Stimulated activated CD8-positive, alpha-beta memory T cell treated with anti-CD3 and anti-CD28 coated beads, Interleukin-12 subunit alpha, Interleukin-12 subunit beta, amount 100 ng/mL, for 4 hours (primary cell): Measurements from ENCODE around the gene ANKRD44.
"Not testable (repeated sequence)": the region's sequence is repeated elsewhere in the genome, so short reads cannot be mapped to it uniquely, and the experiment has no call there.

ENCODE experiments used
- DNase-seq: peaks from one replicate; pipeline ENCODE4 v3.0.0-alpha.2; 2020; ENCODE audit warnings: low read depth

The ANKRD44 gene

DNA sequence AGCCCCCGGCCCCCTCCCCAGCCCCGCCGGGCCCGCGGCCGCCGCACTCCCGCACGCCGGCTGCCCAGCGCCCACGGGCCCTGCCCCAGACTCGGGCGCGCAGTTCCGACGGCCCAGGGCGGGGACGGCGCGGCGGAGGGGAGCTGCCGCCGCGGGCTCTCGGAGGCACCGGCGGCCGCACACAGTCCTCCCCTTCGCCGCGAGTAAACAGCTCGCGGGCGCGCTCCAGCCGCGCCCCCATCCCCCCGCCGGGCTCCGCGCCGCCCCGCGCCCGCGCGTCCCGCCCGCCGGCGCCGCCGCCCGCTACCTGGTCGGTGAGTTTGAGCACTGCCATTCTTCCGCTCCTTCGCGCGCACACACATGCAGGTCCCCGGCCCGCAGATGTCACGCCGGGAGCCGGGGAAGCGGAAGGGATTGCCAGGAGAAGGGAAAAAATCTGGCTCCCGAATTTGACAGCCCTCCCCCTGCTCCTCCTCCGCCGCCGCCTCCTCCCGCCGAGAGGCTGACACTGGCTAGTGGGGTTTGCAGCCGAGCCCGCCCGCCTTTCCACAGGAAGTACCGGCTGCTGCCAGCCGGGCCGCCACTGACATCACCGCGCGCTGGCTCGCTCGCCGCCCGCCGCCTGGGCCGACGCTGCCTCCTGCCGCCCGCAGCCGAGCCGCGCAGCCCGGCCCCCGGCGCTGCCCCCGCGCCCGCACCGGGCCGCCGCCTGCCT, at the start of gene ANKRD44:
TSS of gene ANKRD44 (minus strand) at position 510 of the 715 bp plus-strand sequence. CDS start at position 334, 176 bp downstream.
- DNase-seq = peak; percentile 84

DNA sequence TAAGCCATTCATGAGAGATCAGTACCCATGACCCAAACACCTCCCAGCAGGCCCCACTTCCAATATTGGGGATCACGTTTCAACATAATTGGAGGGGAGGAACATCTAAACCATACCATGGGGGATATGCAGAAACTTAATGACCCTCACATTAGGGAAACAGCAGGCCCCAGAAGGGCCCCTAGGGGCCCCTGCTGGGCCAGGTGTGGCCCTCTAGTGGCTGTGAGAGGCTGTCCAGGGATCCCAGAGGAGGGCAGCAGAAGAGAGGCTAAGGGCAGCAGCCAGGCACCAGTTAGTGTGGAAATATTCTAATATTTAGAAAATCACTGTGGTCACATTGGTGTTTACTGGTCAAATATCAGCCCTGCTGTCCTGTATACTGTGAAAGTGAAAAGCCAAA, 49.3 kb upstream of the ANKRD44 start:
- no peak for DNase-seq

DNA sequence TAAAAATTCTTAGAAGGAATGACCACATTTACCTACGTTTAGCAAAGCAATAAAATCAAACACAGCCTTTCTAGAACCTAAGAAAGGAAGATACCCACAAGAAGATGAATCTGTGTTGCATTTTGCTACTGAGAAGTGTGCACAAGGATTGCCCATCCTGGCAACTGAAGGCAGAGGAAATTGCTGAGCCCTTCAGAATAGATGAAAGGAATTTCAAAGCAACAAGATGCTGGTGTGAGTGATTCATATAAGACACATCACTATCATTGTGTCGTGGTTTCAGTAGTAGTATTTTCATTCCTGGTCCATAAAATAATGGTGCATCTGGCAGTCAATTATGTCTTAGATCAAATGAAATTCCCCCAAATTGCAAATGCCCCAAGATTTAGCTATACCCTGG, 48.4 kb upstream of the ANKRD44 start:
- no peak for DNase-seq

DNA sequence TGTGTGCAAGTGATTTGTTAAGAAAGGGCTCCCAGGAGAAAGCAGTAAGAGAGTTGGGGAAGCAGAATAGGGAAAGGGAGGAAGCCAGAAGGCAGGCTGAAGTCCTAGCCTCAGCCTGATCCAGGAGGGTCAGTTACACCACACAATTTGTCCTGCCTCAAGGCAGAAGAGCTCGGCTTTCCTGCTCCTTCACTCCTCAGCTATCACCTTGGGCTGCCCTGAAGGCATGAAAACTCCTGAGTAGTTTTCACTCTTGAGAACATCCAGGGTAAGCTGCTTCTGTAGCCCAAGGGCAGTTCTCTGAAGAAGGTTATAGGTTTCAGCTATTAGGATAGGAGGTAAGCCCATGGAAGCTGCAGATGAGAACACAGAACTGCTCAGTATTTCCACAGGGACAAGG, 47.4 kb upstream of the ANKRD44 start:
- no peak for DNase-seq

DNA sequence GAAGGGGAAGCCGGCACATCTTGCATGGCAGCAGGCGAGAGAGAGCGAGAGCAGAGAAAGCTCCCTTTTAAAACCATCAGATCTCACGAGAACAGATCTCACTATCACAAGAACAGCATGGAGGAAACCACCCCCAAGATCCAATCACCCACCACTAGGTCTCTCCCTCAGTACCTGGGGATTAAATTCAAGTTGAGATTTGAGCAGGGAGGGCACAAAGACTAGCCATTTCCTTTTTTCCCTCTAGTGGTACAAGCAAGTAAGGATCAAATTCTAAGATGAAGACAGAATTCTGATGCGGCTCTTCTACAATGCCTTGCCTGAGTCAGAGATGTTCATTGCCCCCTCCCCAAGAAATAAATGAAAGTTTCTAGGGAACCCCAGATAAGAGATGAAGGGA, 45.6 kb upstream of the ANKRD44 start:
- no peak for DNase-seq

DNA sequence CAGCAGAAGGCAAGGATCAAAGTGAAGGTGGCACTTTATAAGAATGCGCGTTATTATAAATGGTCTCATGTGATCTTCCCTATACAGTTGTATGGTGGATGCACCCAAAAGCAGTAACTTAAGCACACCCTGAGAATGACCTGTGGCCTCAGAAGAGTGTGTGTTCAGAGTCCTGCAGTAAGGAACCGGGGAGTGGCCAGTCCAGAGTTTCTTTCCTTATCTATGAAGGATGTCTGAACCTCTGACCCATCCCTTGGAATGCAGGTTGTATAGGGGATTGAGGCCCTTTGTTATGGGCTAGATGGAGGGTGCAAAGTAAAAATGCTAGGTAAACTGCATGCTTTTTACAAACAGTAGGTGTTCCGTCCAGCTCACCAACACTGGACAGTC, 43.6 kb upstream of the ANKRD44 start:
- no peak for DNase-seq

DNA sequence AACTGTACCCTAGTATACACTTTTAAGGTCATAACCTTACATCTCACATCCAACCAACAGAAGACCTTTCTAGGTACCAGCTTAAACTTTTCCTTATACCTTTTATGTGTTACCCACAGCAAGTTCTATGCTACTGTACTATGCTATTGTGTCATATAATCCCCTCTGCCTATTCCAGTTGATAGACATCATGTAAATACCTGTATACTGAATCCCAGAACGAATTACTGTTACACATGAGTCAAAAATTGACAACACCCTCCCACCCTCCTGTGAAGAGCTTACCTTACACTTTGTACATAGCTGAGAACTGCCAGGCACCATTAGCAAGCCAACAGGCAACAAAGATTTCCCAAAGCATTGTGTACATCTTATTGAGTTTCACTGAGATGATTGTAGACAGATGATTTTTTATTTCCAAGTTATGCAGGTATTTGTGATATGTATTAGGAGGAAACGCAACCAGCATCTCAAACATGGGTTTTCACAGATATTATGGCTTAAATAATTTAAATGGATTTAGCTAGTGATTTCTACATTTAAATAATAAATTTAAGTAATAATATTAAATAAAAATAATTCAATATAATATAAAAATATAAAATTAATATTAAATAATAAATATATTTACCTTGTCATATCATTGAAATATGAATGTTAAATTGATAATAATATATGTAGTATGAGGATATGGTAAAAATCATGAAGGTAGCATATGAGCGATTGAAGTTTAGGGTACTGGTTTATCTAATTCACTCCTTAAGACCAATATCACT, 43.0 kb upstream of the ANKRD44 start:
- no peak for DNase-seq

DNA sequence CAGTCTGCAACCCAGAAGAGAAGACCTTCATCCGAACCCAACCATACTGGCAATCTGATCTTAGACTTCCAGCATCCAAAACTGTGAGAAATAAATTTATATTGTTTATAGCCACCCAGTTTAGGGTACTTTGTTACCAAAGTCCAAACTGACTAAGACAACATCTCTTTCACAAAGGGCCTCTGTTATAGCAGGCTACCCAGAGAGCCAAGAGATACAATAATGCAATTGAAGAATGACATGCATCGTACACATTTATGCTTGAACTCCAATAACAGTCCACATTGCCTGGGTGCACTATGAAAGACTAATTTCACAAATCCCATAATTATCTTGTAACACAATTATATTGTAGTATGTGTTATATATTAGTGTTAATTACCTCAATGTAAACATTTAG, 39.1 kb upstream of the ANKRD44 start:
- DNase-seq = no peak

DNA sequence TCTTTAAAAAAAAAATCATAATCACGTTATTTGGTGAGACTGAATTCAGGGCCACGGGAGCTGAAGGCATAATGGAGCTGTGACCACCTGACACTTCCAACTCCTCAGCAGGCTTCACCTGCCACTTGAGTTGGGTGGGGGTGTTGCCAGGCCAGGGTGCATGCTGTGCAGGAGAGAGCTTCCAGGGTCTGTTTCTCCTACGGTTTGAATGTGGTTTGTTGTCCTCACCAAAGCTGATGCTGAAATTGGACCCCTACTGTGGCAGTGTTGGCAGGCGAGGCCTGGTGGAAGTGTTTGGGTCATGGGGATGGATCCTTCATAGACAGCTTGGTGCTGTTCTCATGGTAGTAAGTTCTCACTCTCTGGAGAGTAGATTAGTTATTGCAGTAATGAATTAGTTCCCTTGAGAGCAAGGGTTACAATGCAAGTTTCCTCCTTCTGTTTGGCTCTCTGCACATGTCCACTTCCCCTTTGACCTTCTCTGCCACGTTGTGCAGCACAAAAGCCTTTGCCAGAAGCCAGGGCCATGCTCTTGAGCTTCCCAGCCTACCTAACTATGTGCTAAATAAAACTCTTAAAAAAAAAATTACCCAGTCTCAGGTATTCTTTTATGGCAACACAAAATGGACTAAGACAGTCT, 38.3 kb upstream of the ANKRD44 start:
- no peak for DNase-seq

DNA sequence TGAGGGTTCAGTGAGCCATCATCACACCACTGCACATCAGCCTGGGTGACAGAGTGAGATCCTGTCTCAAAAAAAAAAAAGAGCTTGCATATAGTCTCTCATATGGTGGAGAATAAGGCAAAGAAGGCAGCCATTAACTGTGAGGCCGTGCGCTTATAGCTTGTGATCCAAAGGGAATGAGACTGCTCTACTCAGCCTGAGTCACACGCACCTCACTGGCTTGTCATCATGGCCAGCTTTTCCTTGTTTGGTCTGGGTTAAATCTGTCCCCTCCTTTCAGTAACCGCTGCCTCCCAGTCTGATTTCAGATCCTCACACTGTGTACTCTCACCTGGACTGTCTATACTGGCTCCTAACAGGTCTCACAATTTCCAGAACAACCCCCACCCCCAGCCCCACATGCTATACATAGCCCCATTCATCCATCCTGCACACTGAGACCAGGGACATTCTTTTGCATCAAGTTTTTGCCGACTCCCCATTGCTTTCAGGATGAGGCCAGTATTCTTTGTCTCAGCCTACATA, 35.3 kb upstream of the ANKRD44 start:
- DNase-seq = no peak

DNA sequence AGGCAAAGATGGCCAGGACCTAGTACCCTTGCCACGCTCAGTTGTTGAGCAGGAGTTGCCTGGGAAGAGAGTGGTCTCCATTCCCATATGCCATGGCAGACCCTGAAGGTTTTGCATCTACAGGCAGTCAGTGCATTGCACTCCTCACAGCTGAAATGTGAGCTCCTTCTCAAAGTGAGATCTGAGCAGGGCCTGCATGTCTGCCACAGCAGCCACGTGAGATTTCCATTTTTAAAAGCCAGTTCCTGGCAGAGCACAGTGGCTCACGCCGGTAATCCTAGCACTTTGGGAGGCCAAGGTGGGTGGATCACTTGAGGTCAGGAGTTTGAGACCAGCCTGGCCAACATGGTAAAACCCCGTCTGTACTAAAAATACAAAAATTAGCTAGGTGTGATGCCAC, 33.4 kb upstream of the ANKRD44 start:
- DNase-seq = not testable (repeated sequence)

DNA sequence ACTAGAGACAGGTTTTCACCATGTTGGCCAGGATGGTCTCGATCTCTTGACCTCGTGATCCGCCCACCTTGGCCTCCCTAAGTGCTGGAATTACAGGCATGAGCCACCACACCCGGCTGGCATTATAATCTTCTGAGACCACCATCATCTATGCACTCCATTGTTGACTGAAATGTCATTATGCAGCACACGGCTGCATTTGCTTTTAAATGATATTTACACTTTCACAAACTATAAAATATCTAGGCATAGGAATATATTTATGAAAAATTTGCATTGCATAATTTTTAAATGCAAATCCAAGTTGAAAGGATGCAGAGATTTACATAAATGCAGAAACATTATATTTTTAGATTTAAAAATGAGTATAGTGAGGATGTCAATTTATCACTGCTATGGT, 30.0 kb upstream of the ANKRD44 start:
- no peak for DNase-seq

DNA sequence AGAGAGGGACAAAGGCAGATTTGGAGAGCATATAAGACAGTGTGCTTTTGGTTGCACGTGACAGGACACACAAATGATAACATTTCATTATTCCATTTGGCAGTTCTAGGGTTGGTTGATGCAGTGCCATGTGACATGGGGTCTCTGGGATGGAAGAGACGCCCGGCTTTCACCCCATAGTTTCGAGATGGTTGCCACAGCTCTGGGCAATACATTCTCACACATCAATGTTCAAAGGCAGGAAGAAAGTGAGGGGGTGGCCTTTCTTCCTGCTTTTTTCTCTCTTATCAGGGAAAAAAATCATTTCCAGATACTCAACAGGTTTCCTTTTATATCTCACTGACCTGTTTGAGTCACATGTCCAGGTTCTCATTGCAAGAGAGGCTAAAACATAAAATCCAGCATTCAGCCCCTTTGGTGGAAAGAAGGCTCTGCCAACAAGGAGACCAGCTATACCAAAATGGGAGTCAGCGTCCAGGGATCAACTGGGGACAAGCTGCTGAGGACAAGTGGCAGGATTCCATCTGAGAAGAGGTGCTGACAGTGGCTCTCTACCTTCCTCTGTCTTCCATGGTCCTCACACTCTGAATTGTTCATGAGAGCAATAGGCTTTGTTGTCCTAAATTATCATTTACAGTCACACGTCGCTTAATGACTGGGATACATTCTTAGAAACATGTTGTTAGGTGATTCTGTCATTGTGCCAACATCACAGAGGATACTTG, 29.1 kb upstream of the ANKRD44 start:
- no peak for DNase-seq

DNA sequence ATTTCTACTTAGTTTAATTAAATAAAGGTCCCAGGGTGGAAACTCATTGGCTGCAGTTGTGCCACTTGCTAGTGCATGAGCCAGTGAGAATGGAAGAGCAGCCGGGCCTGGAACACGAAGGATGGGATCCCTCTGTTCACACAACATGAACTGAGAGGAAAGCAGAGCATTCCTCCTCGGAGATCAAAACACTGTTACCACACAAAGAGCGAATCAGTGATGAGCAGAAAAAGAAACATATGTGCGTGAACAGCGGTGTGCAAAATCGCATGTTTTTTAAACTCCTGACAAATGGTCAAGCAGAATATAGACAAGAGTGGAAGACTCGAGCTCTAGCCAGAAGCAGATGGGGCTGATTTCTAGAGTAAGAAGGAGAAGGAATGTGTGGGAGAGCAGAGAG, 28.4 kb upstream of the ANKRD44 start:
- DNase-seq = no peak

DNA sequence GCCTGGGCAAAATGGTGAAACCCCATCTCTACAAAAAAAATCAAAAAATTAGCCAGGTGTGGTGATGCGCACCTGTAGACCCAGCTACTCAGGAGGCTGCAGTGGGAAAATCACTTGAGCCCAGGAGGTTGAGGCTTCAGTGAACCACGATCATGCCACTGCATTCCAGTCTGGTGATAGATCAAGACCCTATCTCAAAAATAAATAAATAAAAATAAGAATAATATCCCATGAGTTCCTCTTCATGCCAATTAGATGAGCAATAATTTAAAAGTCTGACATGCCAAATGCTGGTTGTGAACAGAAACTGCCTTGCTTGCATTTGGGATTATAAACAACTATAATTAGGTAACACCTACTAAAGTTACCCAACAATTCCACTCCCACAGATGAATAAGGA, 22.1 kb upstream of the ANKRD44 start:
- no peak for DNase-seq

DNA sequence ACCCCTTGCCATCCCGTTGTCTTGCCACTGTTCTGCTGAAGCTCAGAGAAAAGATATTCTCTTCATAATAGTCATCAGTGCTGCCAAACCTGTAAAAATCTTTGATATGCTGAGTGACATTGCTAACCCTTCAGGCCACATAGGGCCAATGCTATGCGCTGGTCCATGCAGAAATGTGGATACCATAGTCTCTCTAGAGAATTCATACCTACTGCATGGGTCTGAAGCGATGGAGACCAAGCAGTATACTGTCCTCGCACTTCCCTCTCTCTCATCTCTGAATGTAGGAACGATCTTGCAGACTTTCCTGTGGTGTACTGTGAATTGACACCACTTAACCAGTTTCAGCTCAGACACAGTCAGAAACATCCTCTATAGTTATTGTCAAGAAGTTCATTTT, 17.9 kb upstream of the ANKRD44 start:
- no peak for DNase-seq

DNA sequence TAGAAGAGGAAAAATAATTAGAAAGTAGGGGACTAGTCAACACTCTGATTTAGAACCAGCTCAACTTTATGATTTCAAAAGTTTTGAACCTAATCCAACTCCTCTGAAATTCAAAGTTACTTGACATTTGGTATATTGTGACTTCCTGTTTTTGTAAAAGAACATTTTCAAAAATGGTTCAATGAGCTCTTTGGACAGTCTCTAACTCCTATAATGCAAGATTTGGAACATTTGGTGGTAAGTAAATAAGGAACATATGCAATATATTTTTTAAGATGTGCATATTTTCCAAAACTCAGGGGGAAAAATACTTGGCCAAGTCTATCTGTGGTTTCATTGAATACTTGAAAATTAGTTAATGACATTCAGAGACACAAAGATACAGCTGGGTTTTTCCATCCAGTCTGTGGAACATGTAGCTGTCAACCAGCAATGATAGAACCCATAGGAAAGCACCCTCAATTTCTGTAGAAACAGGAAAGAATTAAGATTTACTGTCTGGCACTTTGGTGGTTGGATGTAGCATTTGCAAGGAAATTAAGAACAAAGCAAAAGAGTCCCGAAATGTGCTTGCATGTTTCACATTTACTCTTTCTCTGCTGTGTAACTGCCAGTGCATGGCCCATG, 17.0 kb upstream of the ANKRD44 start:
- DNase-seq = no peak

DNA sequence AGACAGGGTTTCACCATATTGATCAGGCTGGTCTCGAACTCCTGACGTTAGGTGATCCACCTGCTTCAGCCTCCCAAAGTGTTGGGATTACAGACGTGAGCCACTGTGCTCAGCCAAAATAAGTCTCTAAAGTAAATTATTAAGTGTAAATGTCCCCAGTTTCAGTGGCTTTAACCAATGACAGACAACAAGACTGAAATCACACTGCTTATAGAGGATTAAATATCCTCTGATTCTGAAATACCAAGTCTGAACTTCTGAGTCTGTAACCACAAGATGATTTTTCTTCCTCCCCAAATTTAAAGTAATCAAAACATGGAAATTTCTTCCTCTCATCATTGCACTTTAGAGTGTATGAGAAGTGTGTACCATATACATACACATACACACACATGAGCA, 16.5 kb upstream of the ANKRD44 start:
- DNase-seq = no peak

DNA sequence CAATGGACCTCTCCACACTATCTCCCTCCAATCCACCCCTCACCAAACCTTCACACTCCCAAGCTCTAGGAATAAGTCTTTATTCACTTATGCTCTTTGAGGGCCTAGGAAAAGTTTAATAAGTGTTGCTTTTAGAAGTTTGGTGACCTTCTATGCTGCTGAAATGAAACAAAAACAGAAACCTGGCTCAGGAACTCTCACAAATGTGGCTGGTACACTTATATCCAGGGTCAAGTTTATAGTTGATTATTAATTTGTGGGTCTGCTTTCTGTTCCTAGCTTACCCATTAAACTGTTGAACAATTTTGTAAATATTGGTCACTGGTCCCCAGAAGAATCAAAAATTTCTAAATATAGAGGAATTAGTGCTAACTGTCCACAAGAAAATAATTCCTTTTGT, 14.2 kb upstream of the ANKRD44 start:
- DNase-seq = no peak

DNA sequence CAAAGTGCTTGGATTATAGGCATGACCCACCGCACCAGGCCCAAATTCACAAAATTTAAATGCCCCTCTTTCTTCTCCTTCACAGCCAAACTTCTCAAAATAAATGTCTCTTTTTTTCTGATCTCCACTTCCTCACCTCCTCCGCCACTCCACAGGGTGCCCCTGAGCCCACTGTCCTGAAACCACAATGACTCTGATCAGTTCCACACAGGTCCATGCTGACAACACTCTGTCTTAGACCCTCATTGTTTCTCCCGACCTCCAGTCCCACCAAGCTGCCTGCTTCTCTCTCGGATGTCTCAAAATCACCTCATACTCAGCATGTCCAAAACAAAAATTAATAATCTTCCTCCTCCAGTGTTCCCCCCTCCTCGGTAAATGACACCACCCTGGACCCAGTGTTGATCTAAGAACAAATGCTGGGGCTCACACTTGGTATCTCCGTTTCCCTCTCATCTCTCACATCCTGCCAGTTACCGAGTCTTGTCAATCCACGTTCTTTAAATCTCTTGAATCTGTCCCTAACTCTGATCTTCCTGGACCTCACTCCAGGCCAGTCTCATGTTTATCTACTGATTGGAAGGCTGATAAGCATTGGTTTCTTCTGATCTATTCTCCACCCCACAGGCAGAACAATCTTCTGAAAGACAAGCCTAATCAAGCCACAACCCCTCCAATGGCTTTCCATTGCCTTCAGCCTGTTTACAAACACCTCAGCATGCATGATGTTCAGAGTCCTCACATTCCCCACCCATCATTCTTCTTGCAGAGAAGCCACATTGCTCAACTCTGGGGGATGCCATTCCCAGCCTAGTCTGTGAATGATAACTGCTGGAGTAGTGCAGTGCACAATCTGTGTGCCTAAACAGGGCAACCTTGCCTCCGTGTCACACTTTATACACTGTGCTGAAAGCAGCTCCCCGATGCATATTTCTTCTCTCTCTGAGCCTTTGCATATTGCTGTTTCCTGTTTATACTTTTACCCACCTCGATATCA, 12.4 kb upstream of the ANKRD44 start:
- DNase-seq = no peak

DNA sequence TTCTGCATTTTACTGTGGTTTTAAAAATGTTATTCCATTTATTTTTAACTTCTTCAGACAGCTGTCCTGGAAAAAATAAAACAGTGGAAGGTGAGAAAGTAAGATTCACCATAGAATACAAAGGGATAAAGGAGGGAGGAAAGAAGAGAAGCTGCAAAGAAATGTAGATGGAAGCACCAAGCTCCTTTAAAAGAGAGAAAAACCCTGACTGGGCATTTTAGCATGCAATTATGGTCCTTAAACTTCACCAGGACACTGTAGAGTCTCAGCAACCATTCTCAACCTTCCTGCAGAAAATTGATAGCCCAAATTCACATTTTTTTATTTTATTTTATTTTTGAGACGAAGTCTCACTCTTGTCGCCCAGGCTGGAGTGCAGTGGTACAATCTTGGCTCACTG, 11.6 kb upstream of the ANKRD44 start:
- DNase-seq = no peak
